Measurements from ENCODE around the gene LEFTY1. TPM values are rescaled to one million over a fixed set of nuclear protein-coding genes. Genes with fewer than 3 reads are reported as not detected.
"Not testable (repeated sequence)": the region's sequence is repeated elsewhere in the genome, so short reads cannot be mapped to it uniquely, and the experiment has no call there.

LEFTY1 gene
- total RNA-seq, 1 donor from 2014 or later, result 2.4 TPM

DNA sequence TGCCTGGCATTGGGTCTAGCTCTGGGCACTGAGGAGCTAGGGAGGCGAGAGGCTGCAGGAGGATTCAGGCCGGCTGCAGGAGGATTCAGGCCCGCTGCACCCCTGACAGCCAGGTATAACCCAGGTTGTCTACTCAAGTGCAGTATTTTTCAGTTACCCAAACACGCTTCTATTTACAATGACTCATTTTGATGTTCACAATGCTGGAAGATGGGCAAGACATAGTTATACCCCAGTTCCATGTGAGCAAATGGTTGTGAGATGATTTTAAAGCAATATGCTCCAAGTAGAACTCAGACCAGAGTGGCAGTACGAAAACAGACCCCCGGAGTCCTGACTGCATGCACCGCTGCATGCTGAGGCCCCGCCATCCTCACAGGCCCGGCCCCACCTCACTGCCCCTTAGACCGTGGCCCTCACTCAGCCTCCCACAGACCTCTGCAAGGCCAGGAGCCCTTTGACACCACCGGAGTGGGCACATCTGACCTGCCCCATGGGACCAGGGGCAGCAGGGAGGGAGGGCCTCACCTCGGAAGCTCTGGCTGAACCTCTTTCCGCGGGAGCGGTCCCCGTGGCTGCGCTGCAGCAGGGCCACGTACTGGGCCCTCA, 553 bp downstream of the LEFTY1 start:
- no peak for DNase-seq (ENCODE audit: low spot score)

DNA sequence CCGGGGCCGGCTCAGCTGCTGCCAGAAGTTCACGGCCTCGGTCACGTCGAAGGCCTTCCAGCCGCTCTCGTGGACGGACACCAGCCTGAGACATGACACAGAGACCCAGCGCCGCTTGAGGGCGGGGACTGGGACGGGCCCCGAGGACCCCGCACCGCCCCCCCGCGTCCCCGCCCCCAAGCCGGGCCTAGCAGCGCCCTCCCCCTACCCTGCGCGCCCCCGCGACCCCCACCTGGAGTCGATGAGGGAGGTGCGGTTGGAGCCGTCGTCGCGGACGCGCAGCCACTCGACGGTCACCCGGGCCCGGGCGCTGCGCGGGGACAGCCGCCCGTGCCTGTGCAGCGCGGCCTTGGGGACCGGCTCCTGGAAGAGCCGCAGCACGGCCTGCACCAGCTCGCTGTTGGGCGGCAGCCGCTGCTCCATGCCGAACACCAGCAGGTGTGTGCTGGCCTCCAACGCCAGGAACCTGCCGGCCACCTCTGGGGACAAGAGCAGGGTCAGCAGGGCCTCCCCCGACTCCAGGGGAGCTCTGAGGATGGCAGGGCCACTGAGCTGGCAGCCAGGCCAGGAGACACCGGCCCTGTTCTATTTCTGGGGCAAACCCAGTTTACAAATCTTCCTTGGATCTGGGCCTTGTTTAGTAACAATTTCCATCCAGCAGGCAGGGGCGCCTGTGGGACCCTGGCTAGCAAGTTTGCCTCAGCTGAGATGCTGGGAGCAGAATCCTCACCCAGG, 1.2 kb downstream of the LEFTY1 start:
- not testable (repeated sequence) for DNase-seq (ENCODE audit: low spot score)

DNA sequence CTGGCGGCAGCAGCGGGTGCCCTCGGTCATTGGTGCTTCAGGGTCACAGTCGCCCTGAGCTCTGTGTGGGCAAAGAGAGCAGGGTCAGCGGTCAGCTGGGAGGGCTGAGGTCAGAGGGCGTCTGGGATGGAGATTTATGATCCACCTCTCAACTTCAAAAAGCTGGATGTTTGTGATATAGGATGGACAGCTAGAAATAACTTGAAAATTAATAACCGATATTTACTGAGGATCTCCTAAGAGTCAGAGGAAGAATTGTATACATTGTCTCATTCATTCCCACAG, 2.0 kb downstream of the LEFTY1 start:
- no peak for DNase-seq (ENCODE audit: low spot score)

- DNase-seq (ENCODE audit: low spot score), result no peak
These were observed 2.6 kb downstream of the LEFTY1 start for GRCh38 chr1:225886159-225887029.

DNA sequence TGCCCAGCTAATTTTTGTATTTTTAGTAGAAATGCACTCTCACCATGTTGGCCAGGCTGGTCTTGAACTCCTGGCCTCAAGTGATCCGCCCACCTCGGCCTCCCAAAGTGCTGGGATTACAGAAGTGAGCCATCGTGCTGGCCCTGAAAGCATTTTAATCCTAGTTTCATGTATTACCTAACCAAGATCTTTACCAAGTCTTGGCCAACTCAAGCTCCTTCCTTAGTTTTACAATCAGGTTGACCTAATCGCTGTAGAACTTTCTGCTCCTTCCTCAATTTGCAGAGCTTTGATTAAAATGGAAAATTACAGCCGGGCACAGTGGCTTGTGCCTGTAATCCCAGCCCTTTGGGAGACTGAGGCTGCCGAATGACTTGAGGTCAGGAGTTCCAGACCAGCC, 3.6 kb downstream of the LEFTY1 start:
- DNase-seq (ENCODE audit: low spot score), result no peak

DNA sequence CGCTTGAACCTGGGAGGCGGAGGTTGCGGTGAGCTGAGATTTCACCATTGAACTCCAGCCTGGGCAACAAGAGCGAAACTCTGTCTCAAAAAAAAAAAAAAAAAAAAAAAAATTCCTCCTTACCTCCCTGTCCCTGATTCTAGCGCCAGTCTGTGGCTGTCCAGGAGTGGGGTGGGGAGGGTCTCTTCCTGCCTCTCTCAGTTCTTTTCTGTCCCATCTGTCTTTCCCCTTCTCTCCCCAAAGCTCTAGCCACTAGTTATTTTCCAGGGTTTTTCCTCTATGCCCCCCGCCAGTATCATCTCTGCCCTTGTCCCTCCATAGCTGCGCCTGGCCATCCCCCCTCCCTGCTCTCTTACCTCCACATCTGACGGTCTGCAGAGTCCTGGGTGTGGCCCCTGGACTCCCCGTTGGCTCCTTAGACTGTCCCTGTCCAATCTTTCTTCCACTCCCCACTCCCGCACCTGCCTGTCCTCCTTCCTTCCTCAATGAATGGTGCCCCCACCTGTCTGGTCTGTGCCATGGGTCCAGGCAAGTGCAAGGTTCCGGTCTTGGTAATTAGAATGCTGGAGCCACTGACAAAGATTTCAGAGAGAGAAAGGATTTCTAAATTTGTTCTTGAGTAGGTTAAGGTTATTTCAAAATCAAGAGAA, 5.2 kb downstream of the LEFTY1 start:
- DNase-seq (ENCODE audit: low spot score), result no peak

DNA sequence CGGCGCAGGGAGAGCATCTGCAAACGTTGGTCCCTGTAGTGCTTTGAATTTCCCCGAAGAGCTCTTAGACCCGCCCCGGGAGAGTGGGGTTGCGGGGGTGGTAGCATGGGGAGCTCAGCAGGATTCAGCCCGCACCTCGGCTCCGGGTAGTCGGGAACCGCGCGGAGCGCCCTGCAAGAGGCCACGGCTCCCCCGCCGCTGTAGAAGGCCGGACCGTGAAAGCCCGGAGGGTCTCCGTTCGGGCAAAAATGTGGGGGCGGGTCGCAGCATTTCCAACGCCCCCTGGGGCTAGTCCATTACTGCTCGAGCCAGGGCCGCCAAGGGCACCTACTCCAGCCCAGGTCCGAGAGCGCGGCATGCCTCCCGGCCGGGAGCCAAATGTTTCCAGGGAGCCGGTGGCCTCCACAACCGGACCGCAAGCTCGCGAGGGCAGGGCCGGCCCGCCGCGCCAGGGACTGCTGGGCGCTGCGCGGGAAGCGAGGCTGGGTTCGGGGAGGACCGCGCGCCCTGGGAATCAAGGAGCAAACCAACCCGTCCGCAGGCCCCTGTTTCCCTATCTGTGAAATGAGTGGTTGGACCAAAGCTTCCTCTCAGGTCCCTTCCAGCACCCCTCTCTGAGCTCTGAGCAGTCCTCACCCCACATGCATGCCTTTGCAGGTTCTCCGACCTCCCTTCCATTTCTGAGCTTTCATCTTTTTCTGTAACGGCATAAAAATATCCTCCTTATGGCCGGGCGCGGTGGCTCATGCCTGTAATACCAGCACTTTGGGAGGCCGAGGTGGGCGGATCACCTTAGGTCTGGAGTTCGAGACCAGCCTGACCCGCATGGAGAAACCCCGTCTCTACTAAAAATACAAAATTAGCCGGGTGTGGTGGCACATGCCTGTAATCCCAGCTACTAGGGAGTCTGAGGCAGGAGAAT, 6.0 kb downstream of the LEFTY1 start:
- peak; percentile 56 for DNase-seq (ENCODE audit: low spot score)

DNA sequence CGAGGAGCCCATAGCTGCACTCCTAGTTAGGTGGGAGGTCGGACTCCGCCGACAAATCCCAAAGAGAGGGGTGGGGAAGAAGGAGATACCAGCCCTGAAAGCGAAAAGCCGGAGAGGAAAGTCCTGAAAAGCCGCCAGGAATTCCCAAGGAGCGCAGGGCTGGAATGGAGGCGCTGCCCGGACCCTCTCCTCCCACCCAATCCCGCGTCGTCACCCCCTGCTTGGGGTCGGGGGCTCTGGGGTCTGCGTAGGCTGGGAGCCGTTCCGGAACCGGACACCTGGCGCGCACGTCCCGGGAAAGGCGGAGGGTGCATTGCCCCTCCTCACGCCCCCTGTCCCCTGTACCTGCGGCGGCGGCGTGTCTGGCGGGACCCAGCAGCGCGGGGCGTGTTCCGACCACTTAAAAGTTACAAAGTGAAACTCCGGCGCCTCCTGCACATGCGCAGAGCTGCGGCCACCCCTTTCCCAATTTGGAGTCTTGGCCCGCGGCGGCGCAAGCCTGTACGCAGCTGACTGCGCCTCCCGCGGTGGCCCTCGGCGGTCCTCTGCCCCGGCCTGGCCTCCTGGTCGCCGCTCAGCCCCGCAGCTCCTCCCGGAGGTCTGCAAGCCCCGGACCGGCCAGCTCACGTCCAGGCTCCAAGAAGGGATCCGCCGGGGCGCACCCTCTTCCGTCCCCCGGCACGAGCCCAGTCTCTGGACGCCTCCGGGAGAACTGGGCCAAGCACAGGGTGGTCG, 6.8 kb downstream of the LEFTY1 start, which contains the start of gene TMEM63A:
Gene TMEM63A (minus strand): TSS at position 422 of the 735 bp plus-strand sequence. CDS start 4,800 bp downstream, outside the sequence.
- peak; percentile 87 for DNase-seq (ENCODE audit: low spot score)

DNA sequence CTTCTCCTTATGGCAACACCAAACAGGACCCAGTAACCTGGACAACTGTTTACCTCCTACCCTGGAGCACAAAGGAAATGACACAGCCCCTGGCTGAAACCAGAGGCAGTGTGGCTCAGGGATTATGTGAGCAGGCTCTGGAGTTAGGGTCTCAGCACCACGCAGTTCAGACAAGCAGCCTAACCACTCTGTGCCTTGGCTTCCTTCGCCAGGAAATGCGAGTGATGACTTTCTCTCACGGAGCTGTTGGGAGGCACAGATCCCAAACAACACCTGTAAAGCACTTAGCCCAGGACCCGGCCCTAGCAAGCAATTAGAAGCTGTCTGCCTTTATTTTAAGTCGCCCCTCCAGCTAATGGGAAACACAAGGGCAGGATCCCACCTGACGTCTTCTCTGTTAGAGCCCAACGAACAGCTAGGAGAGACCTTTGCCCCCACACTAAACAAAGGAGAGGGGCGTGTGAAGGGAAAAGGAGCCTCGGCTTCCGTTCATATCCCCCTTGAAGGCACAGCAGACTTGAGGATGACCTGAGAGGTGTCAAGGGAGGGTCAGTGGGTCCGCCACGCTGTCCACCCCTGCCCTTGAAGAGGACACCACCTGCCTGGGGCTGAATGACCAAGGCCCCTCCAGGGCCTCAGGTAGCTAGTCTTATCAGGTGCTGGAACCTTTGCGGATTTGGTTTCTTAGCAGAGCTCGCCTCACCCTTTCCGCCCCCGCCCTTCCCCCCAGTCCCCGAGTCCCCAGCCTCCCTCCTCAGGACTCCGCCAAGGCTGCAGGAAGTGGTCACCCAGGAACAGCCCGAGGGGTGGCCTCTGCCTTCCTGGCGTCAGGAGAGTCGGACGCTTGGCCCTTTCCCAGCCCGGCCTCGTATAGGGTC, 7.6 kb downstream of the LEFTY1 start:
- DNase-seq (ENCODE audit: low spot score), result peak; percentile 34

DNA sequence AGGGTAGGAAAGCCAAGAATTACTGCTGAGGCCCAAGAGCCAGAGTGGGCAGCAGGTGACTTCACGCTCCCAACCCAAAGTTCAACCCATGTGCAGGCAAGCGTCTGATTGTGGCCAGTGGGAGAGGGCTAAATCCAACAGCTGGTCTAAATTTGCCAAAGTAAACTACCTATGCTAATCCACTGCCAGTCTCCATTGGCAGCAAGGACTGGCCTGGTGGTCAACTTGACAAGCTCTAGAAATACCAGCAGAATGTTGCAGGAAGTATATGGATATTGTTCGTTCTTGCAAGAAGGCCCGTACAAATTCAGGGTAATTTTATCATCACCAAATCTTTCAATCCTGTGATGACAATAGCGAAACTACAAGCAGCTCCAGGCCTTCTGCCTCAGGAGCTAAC, 8.3 kb downstream of the LEFTY1 start:
- DNase-seq (ENCODE audit: low spot score), result no peak

DNA sequence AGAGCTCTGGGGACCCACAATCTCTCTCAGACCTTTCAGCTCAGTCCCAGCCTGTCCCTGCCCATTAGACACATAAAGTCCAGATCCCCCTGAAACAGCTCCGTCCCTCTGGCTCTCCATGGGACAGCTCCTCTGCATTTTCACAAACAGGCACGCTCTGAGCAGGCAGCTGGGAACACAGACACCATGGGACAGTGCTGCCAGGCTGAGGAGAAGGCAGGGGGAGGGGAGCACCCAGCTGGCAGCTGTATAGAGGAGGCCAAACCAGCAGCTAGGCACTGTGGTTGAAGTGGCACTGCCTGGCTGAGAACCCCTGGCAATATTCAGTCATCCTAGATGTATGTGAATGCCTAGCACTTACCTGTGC, 8.7 kb downstream of the LEFTY1 start:
- DNase-seq (ENCODE audit: low spot score), result no peak

DNA sequence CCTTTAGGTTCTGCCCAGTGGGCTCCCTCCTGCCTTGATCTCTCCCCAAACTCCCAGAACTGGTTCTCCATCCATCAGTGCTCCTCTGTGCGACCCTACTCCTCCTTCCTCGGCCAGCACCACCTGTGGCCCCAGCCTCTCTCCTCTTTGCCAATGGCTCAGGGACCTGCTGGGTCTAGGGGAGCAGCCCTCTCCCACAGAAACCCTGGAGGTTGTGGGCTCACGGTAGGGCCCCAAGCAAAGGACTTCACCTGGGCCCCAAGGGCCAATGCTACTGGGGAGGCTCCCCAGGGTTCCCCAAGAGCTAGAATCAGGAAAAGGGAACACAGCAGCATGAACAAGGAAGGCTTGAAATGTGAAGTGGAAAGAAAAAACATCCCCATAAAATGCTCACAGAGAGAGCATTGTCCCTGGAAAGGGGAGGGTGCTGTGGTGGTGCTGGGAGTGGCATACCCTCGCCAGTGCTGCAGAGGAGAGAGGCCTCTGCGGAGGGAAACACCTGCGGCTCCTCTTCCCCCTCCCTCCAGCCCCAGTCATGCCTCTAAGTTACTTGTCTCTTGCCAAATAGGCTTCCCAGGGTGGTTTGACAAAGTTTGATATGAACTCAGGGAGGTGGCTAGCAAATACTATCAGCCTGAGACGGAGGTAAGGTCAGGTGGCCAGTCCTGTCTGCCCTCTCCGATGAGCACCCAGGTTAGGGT, 9.3 kb downstream of the LEFTY1 start:
- no peak for DNase-seq (ENCODE audit: low spot score)

DNA sequence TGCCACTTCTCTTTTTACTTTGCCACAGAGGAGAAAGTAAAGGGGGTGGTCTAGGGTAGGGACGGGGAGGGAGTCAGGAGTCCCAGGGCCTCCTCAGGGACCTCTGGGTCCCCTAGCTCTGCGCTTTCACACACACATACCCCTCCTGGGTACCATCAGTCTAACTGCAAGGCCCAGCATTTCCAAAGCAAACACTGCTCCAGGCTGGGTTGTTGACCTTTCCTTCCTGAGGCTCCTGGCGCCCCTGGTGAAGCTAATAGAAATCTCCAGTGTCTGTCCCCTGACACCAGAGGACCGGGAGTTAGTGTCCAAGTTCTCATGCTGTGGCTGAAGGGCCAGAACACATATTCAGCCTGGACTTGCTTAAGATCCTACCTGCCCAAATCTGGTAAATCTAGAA, 10.7 kb downstream of the LEFTY1 start:
- no peak for DNase-seq (ENCODE audit: low spot score)

- peak; percentile 50 for DNase-seq (ENCODE audit: low spot score)
These were observed 11.4 kb downstream of the LEFTY1 start for GRCh38 chr1:225877580-225877979.

DNA sequence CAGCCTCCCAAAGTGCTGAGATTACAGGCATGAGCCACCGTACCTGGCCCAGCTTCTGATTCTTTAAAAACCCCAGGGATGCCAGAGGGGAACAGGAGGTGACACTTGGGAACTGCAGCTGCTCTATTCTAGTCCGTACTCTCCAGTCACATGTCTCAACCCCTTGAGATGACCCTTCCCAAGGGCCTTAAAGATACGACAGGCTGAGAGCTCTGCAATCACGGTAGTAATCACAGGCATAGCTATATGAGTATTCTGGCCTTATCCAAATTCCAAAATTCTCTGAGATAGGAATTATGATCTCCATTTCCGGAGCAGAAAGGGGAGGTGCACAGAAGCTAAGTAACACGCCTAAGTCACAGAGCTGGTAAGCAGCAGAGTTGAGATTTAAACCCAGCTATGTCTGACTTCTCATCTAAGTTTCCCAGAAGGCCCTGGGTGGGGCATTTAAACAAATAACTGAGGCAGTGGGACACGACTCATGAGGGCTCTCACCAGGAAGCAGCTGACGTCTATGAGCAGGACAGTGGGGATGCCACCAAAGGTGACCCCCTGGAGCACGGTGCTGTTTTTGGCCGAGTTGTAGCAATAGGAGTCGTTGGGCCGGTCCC, 11.9 kb downstream of the LEFTY1 start:
- DNase-seq (ENCODE audit: low spot score), result no peak

GRCh38 chr1:225875044-225875815, 13.7 kb downstream of the LEFTY1 start:
- no peak for DNase-seq (ENCODE audit: low spot score)

DNA sequence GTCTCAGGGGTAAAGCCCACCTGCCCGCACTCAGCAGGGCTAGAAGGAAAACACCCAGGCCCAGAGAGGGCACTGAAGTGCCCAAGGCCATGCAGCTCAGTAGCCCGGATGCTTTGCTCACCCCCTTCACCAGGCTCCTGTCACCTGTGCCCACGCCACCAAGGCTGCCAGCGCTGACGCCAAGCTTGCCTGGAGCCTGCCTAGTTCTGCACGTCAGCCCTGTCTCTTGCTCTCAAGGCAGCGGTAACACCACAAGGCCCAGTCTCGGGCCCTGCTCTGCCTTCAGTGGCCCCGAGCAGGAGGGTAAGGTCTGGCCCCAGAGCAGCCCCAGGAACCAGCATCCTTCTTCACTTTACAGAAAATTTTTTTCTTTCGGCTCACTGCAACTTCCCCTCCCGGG, 14.5 kb downstream of the LEFTY1 start:
- no peak for DNase-seq (ENCODE audit: low spot score)

All from umbilical cord (tissue), 2 donors.